GM18907 (cell line): Measurements from ENCODE around the gene CHI3L2.

ENCODE experiments used
- ATAC-seq: cut with Tn5 transposase; IDR thresholded peaks from one replicate; pipeline ENCODE4 v1.9.1; 2021; ENCODE audit warnings: mild to moderate bottlenecking, moderate library complexity; ENCODE audit not compliant: unreplicated experiment

The CHI3L2 gene

DNA sequence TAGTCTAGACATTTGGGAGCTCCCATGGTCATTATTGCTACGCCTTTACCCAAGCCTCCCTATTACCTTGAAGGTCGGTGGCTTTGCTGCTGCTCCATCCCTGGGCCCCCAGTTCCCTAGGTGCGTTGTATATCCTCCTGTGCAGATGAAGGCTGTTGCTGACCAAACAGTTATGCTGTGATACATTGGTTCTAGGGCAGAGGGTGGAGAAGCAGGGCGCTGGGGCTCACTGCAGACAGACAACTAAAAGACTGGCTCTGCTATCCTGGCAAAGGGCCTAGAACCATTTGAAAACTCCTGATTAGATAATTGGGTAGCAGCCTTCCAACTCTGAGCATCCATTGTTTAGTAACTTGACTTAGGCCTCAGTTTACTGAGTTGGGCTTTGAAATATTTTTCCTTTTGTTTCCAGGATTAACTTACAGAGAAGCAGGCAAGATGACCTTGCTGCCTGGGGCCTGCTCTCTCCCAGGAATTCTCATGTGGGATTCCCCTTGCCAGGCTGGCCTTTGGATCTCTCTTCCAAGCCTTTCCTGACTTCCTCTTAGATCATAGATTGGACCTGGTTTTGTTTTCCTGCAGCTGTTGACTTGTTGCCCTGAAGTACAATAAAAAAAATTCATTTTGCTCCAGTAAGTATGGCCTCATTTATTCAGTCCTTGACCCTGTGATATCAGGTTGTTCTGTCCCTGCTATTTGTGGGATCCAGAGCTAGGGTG lies 15.5 kb downstream of the CHI3L2 start:
- ATAC-seq, result no peak

DNA sequence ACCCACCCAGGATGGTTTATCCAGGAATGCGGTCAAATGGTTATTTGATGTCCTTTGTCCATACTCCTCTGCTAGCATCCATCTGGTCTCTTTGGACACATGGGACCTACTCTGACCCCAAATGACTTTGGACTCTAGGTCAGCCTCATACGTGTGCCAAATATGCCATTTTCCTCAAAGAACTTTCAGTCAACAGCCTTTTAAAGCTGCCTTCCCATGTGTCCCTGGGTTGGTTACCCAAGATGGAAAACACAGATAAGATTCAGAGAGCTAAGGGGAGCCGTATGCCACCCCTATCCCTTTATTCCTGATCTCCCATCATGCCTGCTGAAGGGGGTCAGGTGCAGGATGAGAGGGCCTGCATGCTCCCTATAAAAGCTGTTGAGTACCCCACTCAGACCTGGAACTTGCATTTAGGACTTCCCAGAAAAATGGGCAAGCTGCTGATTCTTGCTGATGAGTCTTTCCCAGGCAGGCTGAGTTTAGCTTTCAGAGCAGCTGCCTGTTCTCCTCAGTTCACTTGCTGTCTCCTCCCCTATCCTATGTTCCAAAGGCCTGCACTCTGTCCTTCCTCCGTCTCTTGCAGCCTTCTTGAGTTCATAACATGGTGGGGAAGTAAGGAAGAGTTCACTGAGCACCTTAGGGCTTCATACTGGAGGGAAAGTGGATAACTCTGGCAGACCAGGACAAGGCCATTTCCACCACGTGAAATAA lies 19.8 kb downstream of the CHI3L2 start:
- no peak for ATAC-seq

DNA sequence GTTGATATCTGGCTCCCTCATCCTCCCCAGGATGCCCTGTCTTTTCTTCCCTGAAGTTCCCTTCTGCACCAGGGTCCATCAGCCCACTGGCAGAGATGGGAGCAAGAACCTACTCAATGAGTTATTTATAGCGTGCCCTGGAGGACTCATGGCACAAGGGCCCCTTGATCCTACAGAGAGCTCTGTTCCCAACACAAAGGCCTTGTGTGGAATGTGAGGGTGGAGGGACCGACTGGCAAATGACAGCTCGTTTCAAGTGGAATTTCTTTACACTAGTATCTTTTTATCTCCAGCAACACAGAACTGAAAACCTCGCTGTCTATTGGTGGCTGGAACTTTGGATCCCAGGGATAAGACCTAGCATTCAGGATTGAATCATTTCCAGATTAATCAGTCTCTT lies 22.4 kb downstream of the CHI3L2 start:
- no peak for ATAC-seq

DNA sequence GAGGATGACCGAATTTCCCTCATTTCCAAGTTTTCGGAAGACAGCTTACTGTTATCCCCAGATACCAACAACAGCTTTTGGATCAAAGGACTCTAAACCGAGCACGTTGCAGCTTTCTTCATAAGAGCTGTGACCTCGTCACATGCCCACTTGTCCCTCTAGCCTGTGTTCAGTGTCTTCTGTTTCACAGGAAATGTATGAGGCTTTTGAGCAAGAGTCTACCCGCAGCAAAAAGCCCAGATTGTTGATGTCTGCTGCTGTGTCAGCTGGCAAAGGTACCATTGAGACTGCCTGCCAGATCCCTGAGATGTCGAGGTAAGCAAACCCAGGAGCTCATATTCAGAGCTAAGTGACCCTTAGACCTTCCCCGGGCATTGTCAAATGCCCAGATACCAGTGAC lies 24.1 kb downstream of the CHI3L2 start:
- ATAC-seq, result no peak

DNA sequence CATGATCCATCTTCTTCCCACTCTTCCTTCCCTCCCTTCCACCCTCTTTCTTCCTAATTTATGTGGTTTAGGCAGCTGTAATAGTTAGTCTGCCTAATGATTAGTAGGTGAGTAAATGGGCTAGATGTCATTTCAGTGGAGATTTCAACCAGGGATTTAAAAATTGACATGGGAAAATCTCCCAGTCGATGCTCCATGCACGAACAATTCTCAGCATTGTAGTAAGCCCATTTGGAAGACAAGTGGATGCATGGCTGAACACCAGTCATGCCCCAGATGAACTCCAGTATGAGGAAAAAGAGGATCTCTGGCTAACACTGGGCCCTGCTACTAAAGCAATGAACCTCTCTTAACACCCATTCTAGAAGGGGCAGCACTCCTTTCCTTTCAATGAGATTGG lies 25.3 kb downstream of the CHI3L2 start:
- ATAC-seq, result no peak

DNA sequence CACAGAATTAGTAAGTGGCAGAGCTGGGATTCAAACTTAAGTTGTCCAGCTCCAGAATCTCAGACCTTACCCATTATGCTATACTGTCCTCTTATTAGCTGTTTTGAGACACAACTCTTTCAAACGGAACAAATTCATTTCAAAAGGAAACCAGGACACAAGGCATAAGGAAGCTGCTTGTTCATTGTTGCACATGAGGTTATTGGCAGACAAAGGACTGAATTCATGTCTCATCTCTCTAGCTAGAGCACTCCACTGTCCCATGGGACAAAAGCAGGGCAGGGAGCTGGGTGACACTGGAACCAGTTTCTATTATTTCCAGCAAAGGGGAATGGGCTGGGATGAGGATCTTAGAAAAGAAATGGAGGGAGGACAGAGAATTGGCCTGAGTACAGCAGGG lies 26.4 kb downstream of the CHI3L2 start:
- ATAC-seq, result no peak

DNA sequence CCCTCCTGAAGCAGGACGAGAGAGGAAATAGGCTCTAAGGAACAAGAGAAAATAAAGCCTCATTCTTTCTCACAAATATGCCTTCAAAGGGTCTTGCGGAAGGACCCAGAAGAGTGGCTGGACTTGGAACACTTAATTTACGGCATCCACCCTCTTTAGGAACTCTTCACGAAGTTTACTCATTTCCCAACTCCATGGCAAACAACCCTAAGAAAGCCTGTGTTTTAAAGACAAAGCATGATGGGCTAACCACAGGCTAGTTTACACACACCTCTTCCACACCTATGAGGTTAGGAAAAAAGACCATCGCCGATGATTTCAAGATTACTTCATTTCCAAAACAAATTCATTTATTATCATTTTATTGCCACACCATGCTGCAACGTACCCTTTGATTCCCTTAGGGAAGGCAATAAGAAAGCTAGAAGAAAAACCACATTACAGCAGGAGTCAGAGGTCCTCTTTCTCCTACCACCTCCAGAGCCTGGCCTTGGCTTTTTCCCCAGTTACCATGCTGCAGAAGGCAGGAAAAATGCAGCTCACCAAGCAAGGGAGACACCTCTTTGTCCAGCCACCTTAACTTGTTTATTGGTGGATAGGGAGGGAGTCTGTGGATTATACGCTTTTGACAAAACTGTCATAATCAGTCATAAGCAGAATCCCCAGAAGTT lies 29.6 kb downstream of the CHI3L2 start:
- ATAC-seq, result no peak

DNA sequence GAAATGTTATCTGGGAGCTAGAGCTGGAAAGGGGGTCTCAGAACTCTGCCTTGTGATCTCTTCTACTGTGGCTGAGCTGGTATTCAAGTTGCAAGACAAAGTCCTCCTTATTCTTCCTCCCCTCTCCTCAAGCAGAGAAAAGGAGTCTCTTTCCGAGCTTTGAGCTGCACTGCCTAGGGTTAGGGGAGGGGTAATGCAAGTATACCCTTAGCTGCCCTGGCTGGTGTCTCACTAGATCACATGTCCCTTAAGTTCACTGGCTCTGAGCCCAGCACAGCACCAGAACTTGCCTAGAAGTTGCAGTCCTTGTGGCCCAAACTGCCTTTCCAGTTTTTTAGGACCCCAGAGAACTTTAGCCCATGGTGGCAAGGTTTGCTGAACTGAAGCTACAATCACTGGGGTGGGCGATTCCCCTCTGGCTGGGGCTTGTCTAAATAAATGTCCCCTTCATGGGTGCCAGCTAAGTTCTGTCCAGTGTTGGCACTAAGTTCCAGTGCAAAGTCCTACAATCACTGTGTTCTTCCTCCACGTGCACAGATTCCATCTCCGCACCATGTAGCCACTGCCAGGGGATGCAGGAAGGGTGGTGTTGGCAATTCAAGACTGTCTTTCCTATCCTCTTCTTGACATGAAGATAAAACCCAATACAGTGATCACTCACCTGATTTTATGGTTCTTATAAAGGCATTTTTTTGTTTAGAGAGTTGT lies 40.4 kb downstream of the CHI3L2 start:
- no peak for ATAC-seq

DNA sequence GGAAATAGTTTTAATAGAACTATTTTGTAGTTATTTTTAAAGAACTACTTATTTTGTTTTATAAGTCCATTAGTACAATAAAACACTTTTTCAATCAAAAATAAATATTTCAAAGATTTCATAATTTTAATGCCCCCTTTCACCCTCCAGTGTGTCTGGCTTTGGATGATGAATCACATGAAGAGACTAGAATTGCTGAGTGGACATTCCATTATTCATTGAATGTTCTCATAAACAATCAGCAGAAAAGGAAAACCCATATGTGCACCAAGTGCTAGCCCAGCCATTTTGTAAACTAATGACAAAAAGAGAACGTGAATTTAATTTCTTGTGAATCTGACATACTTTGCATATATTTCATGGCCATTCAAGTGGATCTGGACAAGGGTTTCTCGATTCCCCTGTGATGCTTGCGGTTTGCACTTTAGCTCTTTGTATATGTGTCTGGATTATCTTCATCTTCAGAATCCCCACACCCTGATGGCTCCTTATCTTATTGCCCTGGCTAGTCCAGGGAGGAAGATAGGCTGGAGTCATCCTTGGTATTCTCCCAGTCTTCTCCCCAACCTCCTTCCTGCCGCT lies 42.4 kb downstream of the CHI3L2 start:
- no peak for ATAC-seq

DNA sequence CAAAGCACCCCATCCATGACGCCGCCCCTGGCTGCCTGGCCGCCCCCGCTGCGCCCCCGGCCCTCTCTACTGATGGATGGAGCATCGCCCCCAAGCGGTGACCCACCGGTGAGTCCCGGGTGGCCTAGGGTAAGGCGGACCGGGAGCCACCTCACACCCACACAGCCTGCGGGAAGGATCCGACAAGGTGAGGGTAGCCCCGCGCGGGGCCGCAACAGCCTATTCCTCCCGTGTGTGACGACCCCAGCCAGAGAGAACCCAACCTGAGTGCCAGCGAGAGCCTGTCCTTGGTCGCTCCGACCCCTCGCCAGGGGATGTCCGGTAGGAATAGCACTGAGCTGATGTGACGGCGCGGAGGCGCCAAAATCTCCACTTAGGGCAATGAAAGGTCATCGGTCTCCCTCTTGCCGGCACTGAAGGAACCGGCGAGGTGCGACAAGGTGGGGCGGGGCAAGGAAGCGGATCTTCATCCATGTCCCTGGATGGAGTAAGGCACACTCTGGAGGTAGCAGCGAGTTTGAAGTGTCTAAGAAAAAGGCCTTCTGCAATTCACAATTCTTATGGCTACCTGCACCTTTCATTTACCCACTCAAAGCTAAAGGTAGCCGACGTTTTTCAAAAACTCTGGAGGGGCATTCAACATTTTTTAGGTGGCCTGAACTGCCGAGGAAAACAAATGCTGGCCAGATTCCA lies 43.4 kb downstream of the CHI3L2 start:
- ATAC-seq, result no peak

DNA sequence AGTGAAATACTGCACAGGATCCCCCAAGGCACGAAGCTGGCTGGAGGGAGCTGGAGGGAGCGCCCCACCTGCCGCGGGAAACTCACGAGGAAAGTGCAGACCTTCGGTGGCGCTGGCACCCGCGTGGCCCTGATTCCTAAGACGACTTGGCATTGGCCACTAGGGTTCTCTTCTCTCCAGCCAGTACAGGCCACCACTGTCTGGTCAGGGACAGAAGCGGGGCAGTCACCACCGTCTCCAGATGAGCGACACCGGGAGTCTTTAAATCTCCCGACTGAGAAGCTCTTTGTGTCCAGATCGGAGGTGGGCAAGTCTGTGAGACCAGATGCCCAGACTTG lies 43.9 kb downstream of the CHI3L2 start:
- no peak for ATAC-seq

DNA sequence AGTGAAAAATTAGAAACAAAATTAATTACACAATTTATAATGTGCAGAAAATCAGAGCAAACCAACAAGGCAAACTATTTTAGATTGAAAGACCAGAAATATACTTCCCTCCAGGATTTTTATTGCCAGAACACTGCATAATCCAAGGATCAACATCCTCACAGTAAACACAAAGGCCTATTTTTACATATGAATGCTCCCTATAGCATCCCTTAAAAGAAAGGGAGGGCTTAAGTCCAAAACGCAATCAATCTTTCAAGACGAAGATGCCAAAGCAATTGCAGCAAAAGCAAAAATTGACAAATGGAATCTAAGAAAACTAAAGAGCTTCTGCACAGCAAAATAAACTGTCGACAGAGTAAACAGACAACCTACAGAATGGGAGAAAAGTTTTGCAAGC lies 44.6 kb downstream of the CHI3L2 start:
- ATAC-seq, result no peak

DNA sequence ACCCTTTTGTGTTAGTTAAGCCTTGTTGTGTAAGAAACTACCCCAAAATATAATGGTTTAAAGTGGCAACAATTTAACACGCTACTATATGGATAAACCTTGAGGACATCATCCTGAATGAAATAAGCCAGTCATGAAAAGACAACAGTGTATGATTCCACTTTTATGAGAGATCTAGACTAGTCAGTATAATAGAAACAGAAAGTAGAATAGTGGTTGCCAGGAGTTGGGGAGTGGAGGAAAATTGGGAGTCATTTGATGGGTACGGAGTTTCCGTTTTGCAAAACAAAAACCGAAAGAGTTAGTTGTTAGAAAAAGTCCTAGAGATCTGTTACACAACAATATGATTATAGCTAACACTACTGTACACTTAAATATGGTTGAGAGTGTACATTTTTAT lies 47.1 kb downstream of the CHI3L2 start:
- ATAC-seq, result no peak

DNA sequence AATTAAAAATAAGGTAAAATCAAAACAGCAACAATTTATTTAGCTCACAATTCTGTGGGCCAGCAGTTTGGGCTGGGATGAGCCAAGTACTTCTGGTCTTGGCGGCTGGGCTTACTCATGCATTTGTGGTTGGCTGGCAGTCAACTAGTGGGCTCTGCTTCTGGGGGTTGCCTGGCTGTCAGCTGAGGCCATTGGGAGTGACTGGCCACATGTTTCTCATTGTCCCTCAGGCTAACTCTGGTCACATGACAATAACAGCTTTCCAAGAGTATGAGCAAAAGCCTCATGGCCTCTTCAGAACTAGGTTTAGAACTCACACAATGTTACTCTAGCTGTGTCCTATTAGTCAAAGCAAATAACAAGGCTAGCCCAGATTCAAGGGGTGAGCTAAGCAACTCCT lies 47.6 kb downstream of the CHI3L2 start:
- no peak for ATAC-seq

DNA sequence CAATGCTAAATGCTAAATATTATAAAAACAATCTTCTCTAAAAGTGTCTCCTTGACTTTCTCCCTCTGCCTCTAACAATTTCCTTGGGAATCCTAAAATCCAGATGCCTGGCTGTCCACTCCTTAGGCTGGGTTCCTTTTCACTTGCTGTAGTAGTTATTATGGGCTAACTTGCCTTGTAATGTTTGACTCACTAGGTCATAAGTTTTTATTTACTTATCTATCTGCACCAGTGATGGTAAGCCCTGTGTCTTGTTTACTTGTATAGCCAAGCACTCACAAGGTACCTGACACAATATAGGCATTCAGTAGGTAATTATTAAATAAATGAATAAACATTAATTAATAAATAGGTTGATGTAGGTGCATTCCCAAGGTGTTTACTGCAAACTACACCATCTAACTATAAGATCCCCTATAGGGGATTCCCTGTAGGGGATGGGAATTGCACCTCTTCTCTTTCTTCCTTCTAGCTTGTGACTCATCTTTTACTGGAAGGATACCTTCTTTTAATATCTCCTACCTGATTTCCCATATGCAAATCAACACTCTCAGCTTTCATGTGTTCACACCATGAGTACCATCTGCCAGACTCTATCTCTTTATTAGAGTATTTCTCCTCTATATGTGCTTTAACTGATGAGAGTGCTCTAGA lies 48.4 kb downstream of the CHI3L2 start:
- no peak for ATAC-seq

DNA sequence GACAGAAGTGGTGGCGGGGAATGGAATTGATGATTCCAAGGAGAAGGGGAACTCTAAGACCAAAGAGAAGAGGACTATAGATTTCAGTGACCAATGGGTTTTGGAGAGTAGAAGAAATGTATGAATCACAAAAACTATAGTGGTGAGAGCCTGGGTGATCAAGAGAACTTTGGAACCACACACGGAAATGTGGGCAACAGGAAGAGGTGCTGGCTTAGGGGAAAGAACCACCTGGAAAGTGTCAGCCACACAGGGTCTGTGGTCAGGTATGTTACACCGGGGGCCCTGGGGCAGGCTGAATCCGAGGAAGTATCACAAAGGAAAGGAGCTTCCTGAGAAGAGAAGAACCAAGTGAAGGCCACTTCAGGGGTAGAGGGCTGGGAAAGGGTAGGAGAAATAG lies 51.6 kb downstream of the CHI3L2 start:
- no peak for ATAC-seq

DNA sequence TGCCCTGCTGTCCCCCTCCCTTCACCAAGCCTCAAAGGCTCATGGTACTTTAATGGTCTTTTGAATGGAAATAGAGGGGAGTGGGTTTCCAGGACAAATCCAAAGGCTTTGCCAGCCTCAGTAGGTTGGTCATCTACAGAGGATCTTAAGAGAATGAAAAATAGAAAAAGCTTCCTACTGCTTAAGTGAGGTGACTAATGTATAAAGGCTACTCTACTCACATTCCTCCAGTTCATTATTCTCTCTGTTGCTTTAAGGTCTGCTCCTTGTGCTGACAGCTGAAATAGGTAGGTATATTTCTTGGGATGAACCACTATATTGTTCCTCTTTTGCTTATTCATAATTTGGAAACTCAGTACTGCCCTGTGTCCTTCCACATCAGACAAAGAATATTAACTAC lies 52.8 kb downstream of the CHI3L2 start:
- ATAC-seq, result no peak

DNA sequence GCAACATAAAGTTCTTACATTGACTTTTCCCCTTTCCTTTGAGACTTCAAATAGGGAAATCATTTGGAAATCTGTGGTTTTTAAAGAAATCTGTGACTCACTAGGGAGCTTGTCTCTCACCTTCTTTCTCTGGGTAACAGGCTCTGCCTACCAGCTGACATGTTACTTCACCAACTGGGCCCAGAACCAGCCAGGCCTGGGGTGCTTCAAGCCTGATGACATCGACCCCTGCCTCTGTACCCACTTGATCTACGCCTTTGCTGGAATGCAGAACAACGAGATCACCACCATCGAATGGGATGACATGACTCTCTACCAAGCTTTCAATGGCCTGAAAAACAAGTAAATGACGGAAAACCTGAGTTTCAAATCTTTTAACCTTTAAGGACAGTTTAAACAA lies 53.9 kb downstream of the CHI3L2 start:
- no peak for ATAC-seq

DNA sequence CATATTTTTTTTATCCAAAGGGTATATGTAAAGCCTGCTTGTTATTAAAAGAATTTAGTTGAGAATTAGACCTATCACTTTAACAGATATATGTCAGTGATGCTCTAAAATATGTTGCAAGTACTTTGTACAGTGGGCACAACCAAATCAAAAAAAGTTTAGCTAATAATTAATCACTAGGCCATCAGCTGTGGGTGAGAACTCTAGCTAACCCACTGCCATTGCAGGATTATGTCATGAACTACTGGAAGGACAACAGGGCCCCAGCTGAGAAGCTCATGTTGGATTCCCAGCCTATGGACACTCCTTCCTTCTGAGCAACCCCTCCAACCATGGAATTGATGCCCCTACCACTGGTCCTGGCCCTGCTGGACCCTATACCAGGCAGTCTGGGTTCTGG lies 56.3 kb downstream of the CHI3L2 start:
- no peak for ATAC-seq

DNA sequence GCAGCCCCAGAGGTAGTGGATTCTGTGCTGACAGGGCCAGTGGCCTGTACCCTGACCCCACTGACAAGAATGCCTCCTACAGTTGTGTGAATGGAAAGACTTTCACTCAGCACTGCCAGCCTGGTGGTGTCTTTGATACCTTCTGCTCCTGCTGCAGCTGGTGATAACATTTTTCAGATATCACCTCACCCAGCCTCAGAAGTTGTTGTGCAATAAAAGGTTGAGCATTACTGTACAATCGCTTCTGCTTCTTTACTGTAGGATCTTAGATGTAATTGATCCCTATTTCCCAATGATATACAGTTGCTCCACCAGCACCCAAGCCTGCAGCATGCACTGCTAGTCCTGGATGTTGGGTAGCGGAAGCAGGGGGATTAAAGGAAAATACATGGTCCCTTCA lies 58.4 kb downstream of the CHI3L2 start:
- no peak for ATAC-seq
